Heart right ventricle (tissue), 16 donors: ENCODE data around the gene UTS2R. TPM values are rescaled to one million over a fixed set of nuclear protein-coding genes. Genes with fewer than 3 reads are reported as not detected.

Experiments
- ATAC-seq, 8 donors: fragments of 200-7000 bp; cut with Tn5 transposase; one replicate each; pipeline ENCODE4 v1.9.1; 2020; ENCODE audit warnings: mild to moderate bottlenecking in 8 of 8, moderate library complexity in 8 of 8, moderate number of reproducible peaks in 1 of 8
- DNase-seq, 2 donors: peaks; one replicate each; pipeline ENCODE4 v3.0.0-alpha.2; 2020
- H3K27ac ChIP-seq, 10 donors: fragments of 200-600 bp; sonication (generic) in 2 of 10; one replicate each; pipeline versions ENCODE4 v1.5.0 to v1.8.0; 2020 to 2022; ENCODE audit warnings: mild to moderate bottlenecking in 3 of 10
- H3K27me3 ChIP-seq, 7 donors: fragments of 200-600 bp; one replicate each; pipeline ENCODE4 v1.8.0; 2021 to 2022; ENCODE audit warnings: mild to moderate bottlenecking in 2 of 7
- H3K36me3 ChIP-seq, 9 donors: fragments of 200-600 bp; sonication (generic) in 1 of 9; one replicate each; pipeline versions ENCODE4 v1.5.0 to v1.8.0; 2020 to 2022; ENCODE audit warnings: mild to moderate bottlenecking in 2 of 9
- H3K4me1 ChIP-seq, 9 donors: fragments of 200-600 bp; sonication (generic) in 1 of 9; one replicate each; pipeline versions ENCODE4 v1.5.0 to v1.8.0; 2020 to 2022; ENCODE audit warnings: mild to moderate bottlenecking in 4 of 9
- H3K4me3 ChIP-seq, 10 donors: fragments of 200-600 bp; sonication (generic) in 2 of 10; one replicate each; pipeline versions ENCODE4 v1.5.0 to v1.8.0; 2020 to 2022; ENCODE audit warnings: mild to moderate bottlenecking in 7 of 10, moderate library complexity in 2 of 10
- H3K9me3 ChIP-seq, 11 donors: fragments of 200-600 bp in 10 of 11; sonication (generic) in 2 of 11; one replicate each; pipeline versions ENCODE4 v1.5.0 to v1.8.0; 2013 to 2022; ENCODE audit warnings: mild to moderate bottlenecking in 2 of 11, control low read depth in 1 of 11, moderate library complexity in 1 of 11
- WGBS, 2 donors: extraction: QIAGEN DNeasy Blood & Tissue Kit; methylation state at CpG; one replicate each; pipeline ENCODE4 v1.1.7; 2013; ENCODE audit warnings: inconsistent platforms in 1 of 2; 5-methylcytosine and 5-hydroxymethylcytosine counted together
- intact Hi-C, 10 donors: fragments of 100-400 bp; cut with DNase I; formaldehyde crosslinking; loops; one replicate each; pipeline versions ENCODE4 v1.11.1 to v1.14.2; 2022
- polyA plus RNA-seq, 2 donors: library from polyadenylated mRNA; stranded (reverse); fragments of 200-250 nt; gene quantifications; one replicate each; pipeline ENCODE4 v1.2.3, GENCODE V29; 2013
- total RNA-seq, 10 donors: library from RNA; stranded (reverse); fragmentation: NEBNext Ultra II Directional in 3 of 10; extraction: Animal tissue kit (Norgen Biotek cat#: 25700) in 3 of 10; gene quantifications; one replicate each; pipeline versions ENCODE4 v1.2.1 to v1.2.4, GENCODE V29; 2021 to 2023
- TF ChIP-seq, protein P1 (sequence below), 9 donors: fragments of 200-600 bp; sonication (generic) in 2 of 9; IDR thresholded peaks; one replicate each; pipeline versions ENCODE4 v1.5.0 to v1.8.0; 2021 to 2022; ENCODE audit warnings: antibody characterized with exemption in 9 of 9, mild to moderate bottlenecking in 5 of 9, moderate library complexity in 1 of 9
- donor health status: Arrhythmogenic right ventricular cardiomyopathy.
- donor health status: ischemic (EF 13 %, LVEDD 7.1; RV severe dilation, severe dysfunction).
- donor health status: healthy with polysubstance abuse.
- donor health status: DM: no; HTN: yes; CAD: no.
- donor health status: DM: no; HTN: no; CAD: no.
- donor health status: ischemic (EF 25% LVEDD 6.9; RV normal size, moderate dysfunction).
- donor health status: ischemic (EF 25% LVEDD 5.7; RV mildly dilated, moderate dysfunction).
- donor health status: healthy.
- donor health status: DM: yes; HTN: yes; CAD: no.
- donor health status: Ischemic cardiomyopathy.
- donor health status: ischemic (EF 35%, LVEDD 5.7; RV mildly dilated, moderate dysfunction).
- donor health status: nonischemic (EF 11% LVEDD 7.7; RV severe dilation, severe dysfunction).
- donor health status: DM: yes; HTN: yes; CAD: no.
- donor health status: PGD.
- donor health status: ischemic (EF 29% LVEDD 5.4; RV normal size, mild dysfunction).
- donor health status: nonischemic (EF 23%, LVEDD 6.1; RV moderate dilation, normal function).

Gene UTS2R
- total and polyA plus RNA-seq, 12 donors, result 0.04 to 5.9 (median 1.3) TPM; not detected in 1

- no peak for DNase-seq
- WGBS, 2 donors, result 40 to 43% methylated on average over 11 of the region's 11 CpGs
- no peak overlapping the region for H3K4me3 ChIP-seq
- ATAC-seq, result peak in 1 of 8 donors; percentile 31
- TF ChIP-seq, protein P1, sequence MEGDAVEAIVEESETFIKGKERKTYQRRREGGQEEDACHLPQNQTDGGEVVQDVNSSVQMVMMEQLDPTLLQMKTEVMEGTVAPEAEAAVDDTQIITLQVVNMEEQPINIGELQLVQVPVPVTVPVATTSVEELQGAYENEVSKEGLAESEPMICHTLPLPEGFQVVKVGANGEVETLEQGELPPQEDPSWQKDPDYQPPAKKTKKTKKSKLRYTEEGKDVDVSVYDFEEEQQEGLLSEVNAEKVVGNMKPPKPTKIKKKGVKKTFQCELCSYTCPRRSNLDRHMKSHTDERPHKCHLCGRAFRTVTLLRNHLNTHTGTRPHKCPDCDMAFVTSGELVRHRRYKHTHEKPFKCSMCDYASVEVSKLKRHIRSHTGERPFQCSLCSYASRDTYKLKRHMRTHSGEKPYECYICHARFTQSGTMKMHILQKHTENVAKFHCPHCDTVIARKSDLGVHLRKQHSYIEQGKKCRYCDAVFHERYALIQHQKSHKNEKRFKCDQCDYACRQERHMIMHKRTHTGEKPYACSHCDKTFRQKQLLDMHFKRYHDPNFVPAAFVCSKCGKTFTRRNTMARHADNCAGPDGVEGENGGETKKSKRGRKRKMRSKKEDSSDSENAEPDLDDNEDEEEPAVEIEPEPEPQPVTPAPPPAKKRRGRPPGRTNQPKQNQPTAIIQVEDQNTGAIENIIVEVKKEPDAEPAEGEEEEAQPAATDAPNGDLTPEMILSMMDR (IDR thresholded peaks at IDR 0.05), result no peak
- H3K27ac ChIP-seq, result no peak overlapping the region
- no peaks in the 10 kb centered on the region for H3K36me3 ChIP-seq
- H3K9me3 ChIP-seq, result no peaks in the 10 kb centered on the region
- H3K27me3 ChIP-seq, result peaks cover 0 to 7% (median 5%) of the 10 kb centered on the region in 7 donors
- intact Hi-C loops, result no loop called here
- peaks cover 0 to 22% (median 13%) of the 10 kb centered on the region in 9 donors for H3K4me1 ChIP-seq
These were observed 22.3 kb upstream of the UTS2R start for GRCh38 chr17:82349287-82349701.

- DNase-seq (peak in 1 of 2 donors; percentile 9), ATAC-seq (peak in 1 of 8 donors; percentile 14)
- Histone ChIP-seq H3K27me3 (peaks cover 0 to 14% (median 7%) of the 10 kb centered on the region in 7 donors), H3K36me3 (no peaks in the 10 kb centered on the region), H3K9me3 (no peaks in the 10 kb centered on the region), H3K27ac (no peak overlapping the region), H3K4me3 (no peak overlapping the region), H3K4me1 (peaks cover 0 to 22% (median 13%) of the 10 kb centered on the region in 9 donors)
- TF ChIP-seq, protein P1 (IDR thresholded peaks at IDR 0.05), result peak in 1 of 9 donors; percentile 16
- WGBS, 2 donors, result 93 to 95% methylated on average over 28 of the region's 28 CpGs
- intact Hi-C loops, result loop anchor here in 9 of 10 donors (2.0 to 10.0 kb wide), 9 partner anchors 62 to 427 kb away; no protein-coding TSS in a partner anchor
These were observed 21.2 kb upstream of the UTS2R start for GRCh38 chr17:82350182-82351030.

DNA sequence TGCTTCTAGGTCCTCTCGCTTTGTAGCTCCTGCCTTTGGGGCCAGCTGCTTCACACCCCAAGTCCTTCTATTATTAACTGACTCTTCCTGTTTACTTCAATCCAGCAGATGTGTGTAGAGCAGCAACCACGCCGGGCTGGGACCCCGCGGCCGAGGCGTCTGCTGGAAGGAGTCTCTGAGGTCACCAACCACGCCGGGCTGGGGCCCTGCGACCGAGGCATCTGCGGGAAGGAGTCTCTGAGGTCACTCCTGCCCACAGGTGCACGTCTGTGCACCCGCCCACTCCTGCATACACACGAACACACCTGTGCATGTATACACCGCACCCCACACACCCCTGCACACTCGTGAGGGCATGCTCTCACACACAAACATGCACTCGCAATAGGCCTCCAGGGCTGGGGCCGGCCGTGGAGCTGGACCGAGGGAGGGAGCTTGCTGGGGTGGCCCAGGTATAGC is 20.3 kb upstream of the UTS2R start:
- intact Hi-C loops, result loop anchor here in 9 of 10 donors (2.0 to 10.0 kb wide), 9 partner anchors 61 to 426 kb away; no protein-coding TSS in a partner anchor
- no peaks in the 10 kb centered on the region for H3K36me3 ChIP-seq

More for the DNA sequence above, 20.3 kb upstream of the UTS2R start:
- ATAC-seq, result peak in 5 of 8 donors; percentile 3 to 40 (median 21)
- Histone ChIP-seq H3K27me3 (peaks cover 0 to 23% (median 10%) of the 10 kb centered on the region in 7 donors), H3K27ac (no peak overlapping the region), H3K4me1 (peaks cover 0 to 22% (median 13%) of the 10 kb centered on the region in 9 donors), H3K9me3 (no peaks in the 10 kb centered on the region), H3K4me3 (no peak overlapping the region)
- DNase-seq, result peak in 1 of 2 donors; percentile 13
- TF ChIP-seq, protein P1 (IDR thresholded peaks at IDR 0.05), result no peak
- WGBS, 2 donors, result 61% methylated on average over 21 of the region's 21 CpGs
